OCI-LY3 (cell line): Measurements from ENCODE around the gene MYO3A.

Source experiments
- CTCF ChIP-seq: fragments of 200-600, 300-600 bp; sonication (generic); IDR thresholded peaks from 2 replicates; pipeline ENCODE4 v1.5.1; 2014; ENCODE audit warnings: antibody characterized with exemption, low read length, low read depth
- EZH2phosphoT487 ChIP-seq: fragments of 200-600 bp; shearing (Covaris generic); IDR thresholded peaks from 2 replicates; pipeline ENCODE4 v1.6.1; 2018; ENCODE audit warnings: antibody characterized with exemption, mixed run types, low read depth

DNA sequence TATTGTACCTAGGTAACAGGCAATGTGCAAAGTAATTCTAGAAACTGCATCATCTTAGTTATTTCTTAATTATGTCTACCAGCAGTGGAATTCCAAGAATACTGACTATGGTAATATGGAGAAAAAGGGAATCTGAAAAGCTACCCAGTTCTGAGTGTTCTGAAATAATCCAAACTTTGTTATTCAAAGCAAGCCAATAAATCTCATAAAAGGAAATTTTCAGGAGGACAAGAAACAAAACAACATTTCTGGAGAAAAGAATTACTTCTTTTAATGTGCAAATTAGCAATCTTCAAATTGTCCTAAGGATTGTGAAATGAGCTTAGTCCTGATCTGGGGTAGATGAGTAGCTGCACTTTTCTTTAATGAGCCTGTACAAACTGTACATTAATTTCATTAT is 88.8 kb downstream of the MYO3A start:
- no peak for TF ChIP-seq CTCF
- no peak for TF ChIP-seq EZH2phosphoT487
